IPS-NIHi7 (cell line): Measurements from ENCODE around the gene TNFSF15.
"Not testable (repeated sequence)": the region's sequence is repeated elsewhere in the genome, so short reads cannot be mapped to it uniquely, and the experiment has no call there.

Experiments
- DNase-seq: peaks from one replicate; pipeline ENCODE4 v3.0.0; 2012; ENCODE audit warnings: mixed read lengths; ENCODE audit errors: extremely low spot score

TNFSF15 gene

DNA sequence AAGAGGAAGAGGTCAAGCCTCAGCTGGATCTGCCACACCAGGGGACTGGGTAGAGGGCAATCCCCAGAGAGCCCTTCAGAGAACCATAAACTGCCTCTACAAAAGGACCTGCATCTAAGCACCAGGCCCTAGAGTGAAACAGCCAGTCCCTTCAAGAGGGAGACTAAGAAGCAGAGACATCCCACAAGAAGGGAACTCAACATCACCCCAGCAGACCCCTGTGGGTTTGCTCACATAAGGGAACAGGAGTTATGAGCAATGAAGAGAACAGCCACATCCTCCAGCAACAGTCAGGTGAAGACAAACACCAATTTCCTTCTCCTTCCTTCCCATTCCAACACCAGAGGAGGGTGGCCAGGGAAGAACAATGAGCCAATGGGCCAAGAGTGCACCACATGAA lies 48.9 kb downstream of the TNFSF15 start:
- DNase-seq = no peak

DNA sequence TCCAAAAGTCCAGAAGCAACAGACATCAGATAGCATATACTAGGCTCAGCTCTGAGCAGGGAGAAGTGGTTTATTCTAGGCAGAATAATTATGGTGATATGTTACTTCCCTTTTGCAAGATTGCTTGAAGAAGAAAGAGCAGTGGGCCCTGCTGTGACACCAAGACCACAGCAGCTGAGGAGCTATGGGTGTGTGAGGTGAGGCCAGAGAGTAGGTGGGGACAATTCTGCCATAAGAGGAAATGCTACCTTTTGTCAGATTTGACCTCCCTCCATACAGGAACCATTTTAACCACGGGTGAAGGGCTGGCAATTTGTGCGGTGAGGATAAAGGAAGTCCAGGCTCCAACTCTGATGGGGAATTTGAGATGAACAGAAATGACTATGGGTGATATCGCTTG lies 51.3 kb downstream of the TNFSF15 start:
- DNase-seq = no peak

DNA sequence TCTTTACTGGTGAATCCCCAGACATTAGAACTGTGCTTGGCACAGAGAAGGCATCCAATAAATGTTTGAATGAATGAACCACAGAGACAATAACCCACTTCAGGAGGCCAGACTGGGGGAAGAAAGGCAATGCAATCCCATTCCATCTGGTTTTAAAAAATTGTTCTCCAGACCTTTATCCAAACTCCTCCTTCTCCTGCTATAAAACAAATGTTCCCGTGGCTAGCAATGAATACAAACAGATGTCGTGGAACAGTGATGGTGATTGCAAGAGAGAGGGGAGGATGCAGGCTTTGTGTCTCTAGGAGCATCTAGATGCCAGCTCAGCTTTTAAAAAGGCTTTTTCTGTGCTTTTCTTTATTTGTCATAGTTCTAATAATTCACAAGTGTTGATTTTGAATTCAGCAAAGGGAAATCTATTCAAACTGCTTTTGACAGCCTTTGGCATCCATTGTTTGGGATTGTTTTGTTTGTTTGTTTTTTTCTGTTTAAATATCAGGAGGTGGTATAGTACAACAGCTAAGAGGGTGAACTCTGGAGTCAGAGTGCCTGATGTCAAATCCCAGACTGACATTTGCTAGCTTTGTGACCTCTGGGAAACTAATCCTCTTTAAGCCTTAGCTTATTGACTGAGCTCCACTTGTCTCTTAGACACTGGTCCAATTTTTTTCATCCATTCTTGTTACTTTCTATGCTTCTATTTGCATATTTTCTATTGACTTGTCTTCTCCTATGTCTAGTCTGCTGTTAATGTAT lies 59.1 kb downstream of the TNFSF15 start:
- DNase-seq = no peak

DNA sequence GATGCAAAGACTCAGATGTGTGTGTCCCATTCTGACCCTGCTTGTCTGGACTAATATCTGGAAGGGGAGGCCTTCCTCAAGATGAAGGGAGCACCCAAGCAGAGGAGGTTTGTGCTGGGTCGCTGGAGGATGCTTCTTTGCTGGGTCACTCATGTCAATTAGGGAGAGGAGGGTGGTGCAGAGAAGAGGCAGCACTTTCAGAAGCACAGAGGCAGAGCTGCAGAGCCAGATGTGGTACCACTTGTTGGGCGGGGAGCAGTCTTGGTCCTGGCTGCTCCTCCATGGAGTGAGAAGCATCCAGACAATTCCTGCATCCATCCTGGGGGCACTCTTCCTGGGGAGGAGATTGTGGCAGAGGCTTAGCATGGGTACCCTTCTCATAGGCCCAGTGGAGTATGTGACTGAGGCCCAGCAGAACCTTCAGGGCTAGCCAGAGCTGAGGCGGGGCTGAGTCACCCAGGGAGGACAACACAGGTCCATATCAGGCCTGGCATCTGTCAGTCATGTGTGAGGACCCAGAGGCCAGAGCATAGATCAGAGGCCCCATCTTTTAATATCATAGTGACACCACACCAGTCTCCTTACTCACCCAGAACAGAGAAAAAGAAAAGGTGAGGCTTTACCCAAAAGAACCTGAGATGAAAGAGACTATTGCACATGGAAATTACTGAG lies 59.8 kb downstream of the TNFSF15 start:
- no peak for DNase-seq

DNA sequence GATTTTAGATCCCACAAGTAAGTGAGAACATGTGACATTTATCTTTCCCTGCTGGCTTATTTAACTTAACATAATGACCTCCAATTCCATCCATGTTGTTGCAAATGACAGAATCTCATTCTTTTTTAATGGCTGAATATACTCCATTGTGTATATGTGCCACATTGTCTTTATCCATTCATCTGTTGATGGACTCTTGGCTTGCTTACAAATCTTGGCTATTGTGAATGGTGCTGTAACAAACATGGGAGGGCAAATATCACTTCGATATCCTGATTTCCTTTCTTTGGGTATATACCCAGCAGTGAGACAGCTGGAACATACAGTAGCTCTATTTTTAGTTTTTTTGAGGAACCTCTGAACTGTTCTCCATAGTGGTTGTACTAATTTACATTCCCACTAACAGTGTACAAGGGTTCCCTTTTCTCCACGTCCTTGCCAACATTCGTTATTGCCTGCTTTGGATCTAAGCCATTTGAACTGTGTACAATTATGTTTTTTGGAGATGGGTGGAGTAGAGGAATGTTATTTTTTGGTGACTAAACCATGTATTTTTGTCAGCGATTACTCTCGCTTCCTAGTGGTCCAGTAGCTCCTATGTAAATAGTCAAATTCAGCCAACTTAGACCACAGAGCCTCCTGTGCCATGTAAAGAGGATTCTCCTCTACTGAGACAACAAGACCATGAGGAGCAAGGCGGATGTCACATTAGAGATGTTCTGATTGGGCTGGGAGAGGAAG lies 60.6 kb downstream of the TNFSF15 start:
- no peak for DNase-seq

DNA sequence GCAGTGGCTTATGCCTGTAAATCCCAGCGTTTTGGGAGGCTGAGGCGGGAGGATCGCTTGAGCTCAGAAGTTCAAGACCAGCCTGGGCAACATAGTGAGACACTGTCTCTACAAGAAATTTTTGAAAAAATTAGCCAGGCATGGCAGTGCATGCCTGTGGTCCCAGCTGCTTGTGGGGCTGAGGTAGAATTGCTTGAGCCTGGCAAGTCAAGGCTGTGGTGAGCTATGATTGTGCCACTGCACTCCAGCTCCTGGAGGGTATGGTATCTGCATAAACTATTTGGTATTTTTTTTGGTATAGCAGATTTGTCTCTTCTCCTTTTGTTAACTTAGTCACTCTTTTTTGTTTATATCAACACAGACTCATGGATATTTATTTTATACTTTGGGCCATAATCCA lies 62.4 kb downstream of the TNFSF15 start:
- no peak for DNase-seq

DNA sequence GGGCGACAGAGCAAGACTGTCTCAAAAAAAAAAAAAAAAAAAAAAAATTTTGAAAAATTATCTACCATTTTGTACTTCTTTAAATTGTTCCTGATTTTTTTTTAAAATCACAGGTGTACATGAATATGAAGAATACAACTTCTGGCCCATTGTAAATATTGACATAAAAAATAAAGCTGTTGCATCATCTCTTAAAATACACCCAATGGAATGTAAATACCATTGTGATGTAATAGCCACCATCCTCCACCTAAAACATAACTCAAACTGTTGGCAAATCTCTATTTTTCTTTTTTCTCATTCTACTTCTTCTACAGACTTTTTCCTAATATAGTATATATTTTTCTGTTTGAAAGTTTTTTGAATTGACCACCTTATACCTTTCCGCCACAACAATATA lies 62.9 kb downstream of the TNFSF15 start:
- no peak for DNase-seq

DNA sequence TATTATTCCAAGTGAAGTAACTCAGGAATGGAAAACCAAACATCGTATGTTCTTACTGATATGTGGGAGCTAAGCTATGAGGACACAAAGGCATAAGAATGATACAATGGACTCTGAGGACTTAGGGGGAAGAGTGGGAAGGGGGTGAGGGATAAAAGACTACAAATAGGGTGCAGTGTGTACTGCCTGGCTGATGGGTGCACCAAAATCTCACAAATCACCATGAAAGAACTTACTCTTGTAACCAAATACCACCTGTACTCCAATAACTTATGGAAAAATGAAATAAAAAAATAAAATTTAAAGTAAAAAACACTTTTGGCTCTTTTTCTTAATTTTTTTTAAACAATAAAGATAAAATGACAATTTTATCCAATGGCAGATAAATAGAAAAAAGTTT lies 64.3 kb downstream of the TNFSF15 start:
- DNase-seq = not testable (repeated sequence)

DNA sequence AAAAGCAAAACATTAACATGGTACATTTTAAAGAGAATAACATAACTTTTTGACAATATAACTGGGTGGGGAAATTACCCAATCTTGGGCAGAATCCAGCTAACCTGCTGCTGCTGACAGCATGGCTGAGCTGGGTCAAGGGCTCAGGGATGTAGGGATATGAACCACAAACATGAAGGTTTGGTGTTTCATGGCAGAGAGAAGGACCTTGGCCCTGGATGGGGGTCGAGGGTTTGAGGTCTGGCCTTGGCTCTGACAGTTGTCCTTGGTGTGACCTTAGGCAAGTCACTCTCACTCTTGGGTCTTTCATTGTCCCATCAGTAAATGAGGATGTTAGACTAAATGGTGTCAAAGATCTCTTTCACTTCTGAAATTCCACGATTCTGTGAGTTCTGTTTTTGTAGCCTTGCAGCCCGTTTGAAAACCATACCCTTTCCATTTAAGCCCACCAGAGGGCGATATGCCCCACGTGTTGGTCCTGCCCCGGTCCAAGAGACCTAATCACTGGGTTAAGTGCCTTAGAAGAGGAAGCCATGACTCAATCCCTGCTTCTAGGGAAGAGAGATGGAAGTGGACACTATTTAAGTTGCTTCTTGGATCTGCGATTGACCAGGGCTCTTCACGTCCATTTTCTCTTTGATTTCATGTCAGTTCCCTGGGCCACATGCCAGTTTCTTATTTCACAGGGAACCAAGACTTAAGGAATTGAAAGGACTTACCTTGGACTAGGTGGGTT lies 67.1 kb downstream of the TNFSF15 start:
- peak; percentile 89 for DNase-seq

DNA sequence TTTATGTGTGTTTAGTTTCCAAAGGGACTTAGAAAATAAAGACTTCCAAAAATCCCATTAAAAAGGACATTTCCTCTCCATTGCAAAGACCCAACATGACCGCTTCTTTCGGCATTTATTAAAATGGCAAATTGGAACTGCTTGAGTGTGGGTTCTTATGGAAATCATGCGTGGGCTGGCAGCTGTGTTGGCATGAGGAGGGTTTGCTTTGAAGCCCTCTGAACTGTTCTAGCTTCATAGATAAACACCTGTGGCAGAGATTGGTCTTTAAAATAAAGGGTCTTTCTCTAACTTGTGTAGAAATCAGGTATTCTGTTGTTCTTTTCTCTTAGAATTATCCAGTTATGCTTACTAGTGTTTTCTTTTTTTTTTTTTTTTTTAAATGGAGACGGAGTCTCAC lies 68.0 kb downstream of the TNFSF15 start:
- no peak for DNase-seq

DNA sequence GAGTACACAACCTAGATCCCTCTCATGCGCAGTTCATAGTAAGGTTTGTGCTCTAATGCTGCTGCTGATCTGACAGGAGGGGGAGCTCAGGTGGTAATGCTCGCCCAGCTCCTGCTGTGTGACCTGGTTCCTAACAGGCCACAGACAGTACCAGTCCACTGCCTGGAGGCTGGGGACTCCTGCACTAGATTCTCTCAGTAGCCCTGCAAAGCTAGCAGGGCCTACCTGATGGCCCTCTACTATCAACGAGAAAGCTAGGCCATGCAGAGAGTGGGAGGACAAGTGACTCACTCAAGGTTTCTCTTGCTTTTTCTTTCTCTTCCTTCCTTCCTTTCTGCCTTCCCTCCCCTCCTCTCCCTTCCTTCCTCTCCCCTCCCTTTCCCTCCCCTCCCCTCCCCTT lies 68.7 kb downstream of the TNFSF15 start:
- DNase-seq = no peak

DNA sequence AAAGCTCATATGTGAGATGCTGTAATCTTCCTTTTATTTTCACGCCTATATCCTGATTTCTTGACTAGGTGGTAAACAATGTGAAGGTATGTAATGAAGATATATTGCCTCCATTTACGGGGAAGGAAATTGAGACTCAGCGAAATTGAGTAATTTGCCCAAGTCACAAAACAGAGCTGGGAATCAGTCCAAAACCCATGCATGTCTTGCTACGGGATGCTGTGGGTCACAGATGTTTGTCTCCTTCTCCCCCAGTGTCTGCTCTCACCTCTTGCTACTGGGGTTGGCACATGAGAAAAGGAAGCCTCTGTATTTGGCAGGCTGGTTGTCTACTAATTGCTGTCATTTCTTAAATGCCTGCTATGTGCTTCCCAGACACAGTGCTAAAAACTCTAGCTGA lies 70.1 kb downstream of the TNFSF15 start:
- DNase-seq = no peak

DNA sequence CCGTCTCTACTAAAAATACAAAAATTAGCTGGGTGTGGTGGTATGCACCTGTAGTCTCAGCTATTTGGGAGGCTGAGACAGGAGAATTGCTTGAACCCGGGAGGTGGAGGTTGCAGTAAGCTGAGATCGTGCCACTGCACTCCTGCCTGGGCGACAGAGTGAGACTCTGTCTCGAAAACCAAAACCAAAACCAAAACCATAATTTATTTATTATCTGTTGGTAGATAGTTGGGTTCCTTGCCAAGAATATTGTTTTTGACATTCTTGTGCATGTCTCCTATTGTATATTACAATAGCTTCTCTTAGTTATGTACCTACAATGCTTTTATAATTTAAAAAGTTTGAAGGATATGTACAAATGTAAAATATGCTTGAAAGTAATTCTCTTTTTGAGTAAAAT lies 70.7 kb downstream of the TNFSF15 start:
- DNase-seq = not testable (repeated sequence)
